Brain microvascular endothelial cell (primary cell): ENCODE measurements around the gene CFAP77.

Experiments used
- DNase-seq: peaks from one replicate; pipeline ENCODE4 v3.0.0-alpha.2; 2020
- H3K27ac ChIP-seq: fragments of 250-450 bp; sonication (Bioruptor Pico); 2 replicates; pipeline ENCODE4 v1.5.1; 2020; ENCODE audit warnings: mild to moderate bottlenecking, moderate library complexity
- H3K27me3 ChIP-seq: fragments of 250-450 bp; sonication (Bioruptor Pico); replicated peaks from 2 replicates; pipeline ENCODE4 v1.5.1; 2020; ENCODE audit warnings: mild to moderate bottlenecking
- H3K36me3 ChIP-seq: fragments of 250-450 bp; sonication (Bioruptor Pico); replicated peaks from 2 replicates; pipeline ENCODE4 v1.5.1; 2020; ENCODE audit warnings: mild to moderate bottlenecking
- H3K4me3 ChIP-seq: 2 replicates; pipeline ENCODE4 v1.5.1; 2011; ENCODE audit warnings: low read depth, mild to moderate bottlenecking, control low read depth, low read length, moderate library complexity
- CTCF ChIP-seq: IDR thresholded peaks from 2 replicates; pipeline ENCODE4 v1.5.1; 2011; ENCODE audit warnings: low read depth, mild to moderate bottlenecking, moderate library complexity, low read length, control low read depth, inconsistent platforms; ENCODE audit errors: missing control alignments
- in situ Hi-C: cut with HindIII; loops from 2 replicates; pipeline ENCODE4 v1.10.0; 2017; ENCODE audit warnings: low sequenced_read_pairs, low pct_ligation_motif_present

CFAP77 gene

GRCh38 chr9:132595319-132595718 is 185.3 kb downstream of the CFAP77 start:
- DNase-seq, result no peak
- Histone ChIP-seq H3K36me3 (peaks cover 6% of the 10 kb centered on the region), H3K27me3 (peaks cover 10% of the 10 kb centered on the region), H3K27ac (no peak overlapping the region), H3K4me3 (no peak overlapping the region)
- in situ Hi-C loops, result no loop called here
- TF ChIP-seq CTCF, result no peak

GRCh38 chr9:132596200-132596599 is 186.2 kb downstream of the CFAP77 start:
- DNase-seq, result no peak
- H3K27me3 ChIP-seq, result peaks cover 1% of the 10 kb centered on the region
- no peak overlapping the region for H3K4me3 ChIP-seq
- TF ChIP-seq CTCF, result no peak
- H3K36me3 ChIP-seq, result peaks cover 8% of the 10 kb centered on the region
- H3K27ac ChIP-seq, result no peak overlapping the region
- in situ Hi-C loops, result no loop called here

- Histone ChIP-seq H3K27ac (no peak overlapping the region), H3K36me3 (peaks cover 8% of the 10 kb centered on the region), H3K4me3 (no peak overlapping the region), H3K27me3 (no peaks in the 10 kb centered on the region)
- DNase-seq, result peak; percentile 20
- in situ Hi-C loops, result no loop called here
- no peak for TF ChIP-seq CTCF
These were observed 187.2 kb downstream of the CFAP77 start for GRCh38 chr9:132597073-132597775.

GRCh38 chr9:132600326-132600984 is 190.4 kb downstream of the CFAP77 start:
- Histone ChIP-seq H3K4me3 (no peak overlapping the region), H3K27me3 (no peaks in the 10 kb centered on the region), H3K36me3 (peaks cover 2% of the 10 kb centered on the region), H3K27ac (no peak overlapping the region)
- TF ChIP-seq CTCF, result no peak
- no peak for DNase-seq
- in situ Hi-C loops, result no loop called here

GRCh38 chr9:132602207-132602606 is 192.2 kb downstream of the CFAP77 start:
- Histone ChIP-seq H3K4me3 (no peak overlapping the region), H3K27ac (no peak overlapping the region), H3K36me3 (peaks cover 13% of the 10 kb centered on the region), H3K27me3 (no peaks in the 10 kb centered on the region)
- in situ Hi-C loops, result no loop called here
- TF ChIP-seq CTCF, result no peak
- no peak for DNase-seq
